ENCODE data around the gene E2F2.
A peak's percentile ranks its signal among the peaks of the same experiment; 100 is the strongest.

The E2F2 gene

GRCh38 chr1:23533246-23534023 lies 2.4 kb upstream of the E2F2 start:
- TF ChIP-seq CTCF (IDR thresholded peaks at IDR 0.05; ENCODE audit: control insufficient read depth, extremely low read depth, insufficient read depth), result no peak
- no peak for DNase-seq (ENCODE audit: low read depth)
- no peak overlapping the region for H3K4me3 ChIP-seq (ENCODE audit: low read depth, low read length)

GRCh38 chr1:23531562-23532094 lies 595 bp upstream of the E2F2 start:
- H3K4me3 ChIP-seq (ENCODE audit: low read depth, low read length), result peak overlapping the region; percentile 56
- no peak for DNase-seq (ENCODE audit: low read depth)
- no peak for TF ChIP-seq CTCF (IDR thresholded peaks at IDR 0.05; ENCODE audit: control insufficient read depth, extremely low read depth, insufficient read depth)

GRCh38 chr1:23530087-23530746 lies 816 bp downstream of the E2F2 start:
- no peak for DNase-seq (ENCODE audit: low read depth)
- peak overlapping the region; percentile 56 for H3K4me3 ChIP-seq (ENCODE audit: low read depth, low read length)
- TF ChIP-seq CTCF (IDR thresholded peaks at IDR 0.05; ENCODE audit: control insufficient read depth, extremely low read depth, insufficient read depth), result no peak

GRCh38 chr1:23529146-23530086 lies 1.6 kb downstream of the E2F2 start:
- DNase-seq (ENCODE audit: low read depth), result no peak
- H3K4me3 ChIP-seq (ENCODE audit: low read depth, low read length), result peak overlapping the region; percentile 56
- no peak for TF ChIP-seq CTCF (IDR thresholded peaks at IDR 0.05; ENCODE audit: control insufficient read depth, extremely low read depth, insufficient read depth)

- TF ChIP-seq CTCF (IDR thresholded peaks at IDR 0.05; ENCODE audit: control insufficient read depth, extremely low read depth, insufficient read depth), result no peak
- no peak overlapping the region for H3K4me3 ChIP-seq (ENCODE audit: low read depth, low read length)
- DNase-seq (ENCODE audit: low read depth), result peak; percentile 44
Measured at GRCh38 chr1:23528250-23528978, 2.6 kb downstream of the E2F2 start.

- TF ChIP-seq CTCF (IDR thresholded peaks at IDR 0.05; ENCODE audit: control insufficient read depth, extremely low read depth, insufficient read depth), result no peak
- no peak for DNase-seq (ENCODE audit: low read depth)
- no peak overlapping the region for H3K4me3 ChIP-seq (ENCODE audit: low read depth, low read length)
Measured at GRCh38 chr1:23527900-23528249, 3.2 kb downstream of the E2F2 start.

All from LNCaP clone FGC (cell line).